Kidney glomerular epithelial cell (primary cell): ENCODE results near the gene MAD2L2.

ENCODE experiments used
- DNase-seq: peaks from one replicate; lab custom pipeline; 2025; lab: John Stamatoyannopoulos, UW

MAD2L2 gene

GRCh38 chr1:11653101-11653860, 27.7 kb downstream of the MAD2L2 start:
- no peak for DNase-seq

DNA sequence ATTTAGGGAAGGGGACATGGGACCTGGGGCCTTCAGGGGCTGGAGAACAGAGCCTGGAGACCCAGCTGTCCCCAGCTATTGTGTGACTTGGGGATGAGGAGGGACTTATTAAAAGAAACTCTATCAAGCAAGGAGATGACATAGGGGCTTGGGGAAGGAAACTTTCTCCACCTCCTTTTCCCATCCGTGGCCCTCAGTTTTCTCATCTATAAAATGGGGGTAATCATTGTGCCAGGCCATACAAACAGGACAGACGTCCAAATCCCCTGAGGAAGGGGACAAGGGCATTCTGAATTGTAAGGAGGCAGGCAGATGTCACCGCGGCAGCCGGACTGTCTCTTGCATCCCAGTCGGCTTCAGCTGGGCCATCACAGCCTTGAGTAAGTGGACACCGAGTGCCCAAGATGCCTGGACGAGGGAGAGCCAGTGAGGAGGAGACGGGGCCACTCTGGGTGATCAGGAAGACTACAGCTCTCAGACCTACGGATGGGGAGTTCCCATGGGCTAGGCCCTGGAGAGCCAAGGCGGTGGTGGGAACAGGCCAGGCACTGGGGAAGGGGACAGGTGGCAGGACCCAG, 28.7 kb downstream of the MAD2L2 start:
- no peak for DNase-seq

DNA sequence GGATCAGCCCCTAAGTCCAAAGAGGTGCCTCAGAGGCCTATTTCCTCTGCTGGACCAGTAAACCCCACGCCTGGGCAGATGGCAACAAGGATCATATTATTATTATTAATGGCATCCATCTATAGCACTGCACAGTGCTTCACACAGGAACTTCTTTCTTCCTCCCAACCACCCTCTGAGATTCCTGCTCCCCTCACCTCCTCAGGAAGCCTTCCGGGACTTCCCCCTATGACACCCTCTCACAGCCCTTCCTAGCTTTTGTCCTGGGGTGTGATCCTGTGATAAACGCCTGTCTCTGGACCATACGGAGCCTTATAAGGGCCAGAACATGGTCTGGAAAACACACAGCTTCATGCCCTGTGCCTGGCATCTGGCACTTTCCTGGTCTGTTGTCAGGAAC, 29.9 kb downstream of the MAD2L2 start:
- no peak for DNase-seq

GRCh38 chr1:11650331-11650991, 30.5 kb downstream of the MAD2L2 start:
- DNase-seq = peak; percentile 67

DNA sequence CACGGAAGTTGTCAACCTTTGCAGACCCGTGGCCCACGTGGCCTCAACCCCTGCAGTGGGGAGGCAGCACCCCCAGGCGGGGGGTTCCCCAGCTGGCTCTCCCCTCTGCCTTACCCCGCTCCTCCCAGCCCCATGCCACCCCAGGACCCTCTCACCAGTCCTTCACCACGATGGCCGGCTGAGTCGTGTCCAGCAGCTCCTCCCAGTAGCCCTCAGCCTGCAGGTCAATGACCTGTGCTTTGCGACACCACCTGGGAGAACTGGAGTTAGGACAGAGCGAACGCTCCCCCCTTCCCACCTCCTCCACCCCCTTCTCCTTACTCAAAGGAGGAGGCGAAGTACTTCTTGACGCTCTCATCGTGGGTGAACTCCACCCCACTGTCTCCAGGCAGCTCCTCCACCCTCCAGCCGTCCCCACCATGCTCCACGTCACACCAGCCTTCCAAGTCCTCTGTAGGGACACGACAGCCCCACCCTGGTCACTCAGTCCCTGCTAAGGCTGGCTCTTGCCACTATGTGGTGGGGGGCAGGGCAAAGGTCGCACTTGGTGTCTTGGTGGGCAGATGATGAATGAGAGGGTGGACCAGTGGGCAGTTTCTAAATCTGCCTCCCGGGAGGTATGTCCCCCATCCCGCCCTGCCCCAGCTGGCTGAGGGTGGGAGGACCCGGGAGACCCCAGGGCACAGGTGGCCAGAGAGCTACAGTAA, 31.2 kb downstream of the MAD2L2 start:
- no peak for DNase-seq

DNA sequence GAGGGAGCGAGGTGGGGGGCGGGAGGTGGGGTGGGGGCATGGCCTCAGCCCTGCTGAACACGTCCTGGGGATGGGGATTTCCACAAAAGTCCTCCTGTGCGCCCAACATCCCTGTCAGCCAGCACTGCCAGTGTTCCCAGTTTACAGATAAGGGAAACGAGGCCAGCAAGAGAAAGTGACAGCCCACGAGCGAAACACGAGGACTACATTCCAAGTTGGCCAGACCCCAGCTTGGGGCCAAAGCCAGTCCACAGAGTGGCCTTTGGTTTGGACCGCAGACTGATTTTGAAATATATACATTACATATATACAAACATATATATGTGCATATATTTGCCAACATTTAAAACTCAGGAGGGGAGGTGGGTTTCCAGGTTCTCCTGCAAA, 31.7 kb downstream of the MAD2L2 start:
- no peak for DNase-seq

GRCh38 chr1:11648732-11649158, 32.2 kb downstream of the MAD2L2 start:
- no peak for DNase-seq

DNA sequence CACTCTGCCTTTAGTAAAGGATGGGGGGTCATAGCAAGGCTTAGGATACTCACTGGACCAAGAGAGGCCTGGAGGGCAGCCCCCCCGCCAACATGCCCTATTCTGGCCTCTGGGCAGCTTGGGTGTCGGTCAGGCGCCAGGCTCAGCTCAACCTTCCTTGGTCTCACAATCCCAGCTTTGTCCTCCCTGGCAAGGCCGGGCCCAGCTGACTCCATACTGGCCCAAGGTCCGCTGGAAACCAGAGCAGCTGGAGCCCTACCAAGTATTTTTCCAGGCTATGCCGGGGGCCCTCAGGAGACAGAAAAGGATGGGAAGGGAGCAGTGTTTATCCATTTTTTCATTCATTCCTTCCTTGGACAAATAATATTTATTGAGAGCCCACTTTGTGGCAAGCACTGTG, 32.9 kb downstream of the MAD2L2 start:
- DNase-seq = no peak

GRCh38 chr1:11647333-11647732, 33.6 kb downstream of the MAD2L2 start:
- no peak for DNase-seq

GRCh38 chr1:11646317-11646716, 34.6 kb downstream of the MAD2L2 start:
- no peak for DNase-seq

DNA sequence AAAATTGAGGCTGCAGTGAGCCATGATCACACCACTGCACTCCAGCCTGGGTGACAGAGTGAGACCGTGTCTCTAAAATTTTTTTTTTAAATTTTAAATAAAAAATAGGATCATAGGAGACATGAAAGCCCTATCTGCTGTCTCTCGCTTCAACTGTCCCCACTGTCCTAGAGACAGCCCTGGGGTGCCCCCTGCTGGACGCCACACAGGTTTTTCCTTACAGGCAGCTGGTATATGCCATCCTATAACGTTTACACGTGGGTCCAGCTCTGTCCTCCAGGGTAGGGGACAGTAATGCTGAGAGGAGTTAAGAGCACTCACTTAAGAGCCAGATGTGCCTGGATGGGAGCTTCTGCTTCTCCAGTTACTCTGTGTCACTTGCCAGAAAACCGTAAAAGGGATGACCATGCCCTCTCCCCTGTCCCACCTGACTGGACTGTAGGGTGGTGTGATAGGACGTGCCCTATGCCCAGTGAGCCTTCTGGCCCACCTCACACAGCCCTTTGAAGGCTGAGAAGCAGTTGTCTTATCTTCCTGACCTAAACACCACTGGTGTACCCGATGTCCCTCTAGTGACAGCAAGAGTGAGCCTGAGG, 35.2 kb downstream of the MAD2L2 start:
- DNase-seq = peak; percentile 37

DNA sequence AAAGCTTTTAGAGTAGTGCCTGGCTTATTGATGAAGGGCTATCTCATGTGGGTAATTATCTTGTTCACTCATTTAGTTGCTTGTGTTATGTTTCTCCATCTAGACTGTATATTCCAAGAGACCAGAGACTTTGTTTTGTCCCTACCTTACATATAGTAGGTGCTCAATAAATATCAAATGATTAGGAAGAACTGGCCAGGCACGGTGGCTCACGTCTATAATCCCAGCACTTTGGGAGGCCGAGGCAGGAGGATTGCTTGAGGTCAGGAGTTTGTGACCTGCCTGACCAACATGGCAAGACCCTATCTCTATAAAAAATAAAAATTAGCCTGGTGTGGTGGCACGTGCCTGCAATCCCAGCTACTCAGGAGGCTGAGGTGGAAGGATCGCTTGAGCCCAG, 35.7 kb downstream of the MAD2L2 start:
- DNase-seq = no peak

- DNase-seq = no peak
These were observed 37.2 kb downstream of the MAD2L2 start for GRCh38 chr1:11643782-11644181.

- peak; percentile 44 for DNase-seq
These were observed 38.4 kb downstream of the MAD2L2 start for GRCh38 chr1:11642418-11643017.

- no peak for DNase-seq
These were observed 39.1 kb downstream of the MAD2L2 start for GRCh38 chr1:11641776-11642305.

GRCh38 chr1:11640944-11641343, 40.0 kb downstream of the MAD2L2 start:
- DNase-seq = no peak

GRCh38 chr1:11640101-11640500, 40.8 kb downstream of the MAD2L2 start:
- no peak for DNase-seq

DNA sequence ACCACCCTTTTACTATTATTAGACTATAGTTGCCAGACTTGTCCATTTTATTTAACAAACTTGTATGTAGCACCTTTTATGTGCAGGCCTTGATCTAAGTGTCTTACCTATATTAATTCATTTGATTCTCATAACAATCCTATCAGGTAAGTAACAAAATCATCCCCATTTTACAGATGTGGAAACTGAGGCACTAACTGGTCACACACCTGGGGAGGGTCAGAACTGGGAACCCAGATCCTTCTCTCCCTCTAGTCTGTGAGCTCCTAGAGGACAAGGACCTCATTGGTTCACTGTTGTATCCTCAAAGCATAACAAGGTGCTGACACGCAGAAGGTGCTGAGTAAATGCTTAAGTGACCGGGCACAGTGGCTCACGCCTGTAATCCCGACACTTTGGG, 41.6 kb downstream of the MAD2L2 start:
- DNase-seq = no peak

- DNase-seq = no peak
These were observed 42.8 kb downstream of the MAD2L2 start for GRCh38 chr1:11638121-11638520.

DNA sequence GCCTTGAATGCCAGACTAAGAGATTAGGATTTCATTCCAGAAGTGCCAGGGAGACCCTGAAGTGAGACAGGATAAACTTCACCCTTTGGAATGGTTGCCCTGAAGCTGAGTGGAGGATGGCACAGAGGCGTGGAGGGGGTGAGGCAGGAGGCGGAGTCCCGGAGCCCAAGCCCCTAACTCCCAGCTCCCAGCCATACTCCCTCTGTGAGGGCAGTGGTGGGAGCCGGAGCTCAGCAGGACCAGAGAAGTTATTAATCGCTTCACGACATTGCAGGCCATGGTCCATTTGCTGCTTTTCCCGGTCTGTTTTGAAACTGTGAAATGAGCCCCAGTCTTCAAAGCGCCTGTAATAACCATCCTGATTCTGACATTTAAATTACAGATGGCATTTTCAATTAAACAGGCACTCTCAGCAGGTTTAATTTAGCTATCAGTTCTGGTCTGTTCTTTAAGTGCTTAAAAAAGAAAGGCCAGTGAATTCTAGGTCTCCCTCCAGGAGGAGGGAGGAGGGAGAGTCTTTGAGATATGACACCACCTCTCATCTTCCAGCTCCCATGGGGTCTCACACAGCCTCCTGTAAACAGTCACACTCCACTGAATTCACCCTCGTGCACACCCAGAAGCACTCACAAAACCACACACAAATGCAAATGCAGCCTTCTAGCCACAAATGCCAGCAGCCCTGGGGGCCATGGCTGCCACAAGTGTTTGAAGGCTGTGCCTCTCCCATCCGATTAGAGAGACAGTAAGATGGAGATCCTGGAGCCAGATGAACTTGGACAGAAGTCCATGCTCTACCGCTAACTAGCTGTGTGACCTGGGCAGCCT, 46.4 kb downstream of the MAD2L2 start:
- DNase-seq = no peak
